ENCODE results near the gene SMAD3.
A peak's percentile ranks its signal among the peaks of the same experiment; 100 is the strongest.

The SMAD3 gene

GRCh38 chr15:67172172-67172571, 106.8 kb downstream of the SMAD3 start:
- DNase-seq: no peak

GRCh38 chr15:67173005-67173404, 107.6 kb downstream of the SMAD3 start:
- DNase-seq: no peak

DNA sequence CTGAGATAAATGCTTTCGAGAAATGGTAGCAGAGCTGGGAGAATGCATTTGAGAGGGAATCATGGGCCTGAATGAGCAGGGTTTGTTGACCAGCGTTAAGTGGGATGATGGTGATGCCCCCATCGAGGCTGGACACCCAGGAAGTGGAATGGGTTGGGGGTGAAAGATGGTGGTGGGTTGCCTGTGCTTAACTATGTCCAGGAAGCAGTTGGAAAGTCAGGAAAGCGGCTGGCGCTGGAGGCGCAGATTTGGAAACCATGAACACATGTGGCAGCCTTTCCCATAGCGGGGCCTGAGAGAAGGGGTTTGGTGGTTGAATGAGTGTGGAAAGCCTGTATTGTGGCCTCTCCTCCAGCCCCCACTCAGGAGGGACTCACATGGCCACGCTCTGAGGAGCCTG, 108.4 kb downstream of the SMAD3 start:
- DNase-seq: no peak

DNA sequence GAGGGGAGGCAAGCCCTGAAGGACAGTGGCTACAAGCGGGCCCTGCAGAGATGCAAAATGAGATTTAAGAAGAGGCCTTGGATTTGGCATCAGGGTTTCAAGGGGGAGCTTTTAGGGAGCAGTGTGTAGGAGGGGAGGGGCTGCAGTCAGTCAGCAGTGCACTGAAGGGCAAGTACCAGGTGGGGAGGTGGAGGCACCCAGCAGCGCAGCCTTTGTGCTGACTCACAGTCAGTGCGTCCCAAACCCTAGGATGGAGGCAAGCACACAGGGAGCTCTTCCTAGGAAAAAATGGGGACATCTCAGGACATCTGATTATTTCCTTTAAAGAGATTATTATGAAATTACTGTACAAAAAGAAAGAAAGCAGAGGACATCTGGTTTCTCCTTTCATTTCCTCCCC, 109.0 kb downstream of the SMAD3 start:
- DNase-seq: no peak

DNA sequence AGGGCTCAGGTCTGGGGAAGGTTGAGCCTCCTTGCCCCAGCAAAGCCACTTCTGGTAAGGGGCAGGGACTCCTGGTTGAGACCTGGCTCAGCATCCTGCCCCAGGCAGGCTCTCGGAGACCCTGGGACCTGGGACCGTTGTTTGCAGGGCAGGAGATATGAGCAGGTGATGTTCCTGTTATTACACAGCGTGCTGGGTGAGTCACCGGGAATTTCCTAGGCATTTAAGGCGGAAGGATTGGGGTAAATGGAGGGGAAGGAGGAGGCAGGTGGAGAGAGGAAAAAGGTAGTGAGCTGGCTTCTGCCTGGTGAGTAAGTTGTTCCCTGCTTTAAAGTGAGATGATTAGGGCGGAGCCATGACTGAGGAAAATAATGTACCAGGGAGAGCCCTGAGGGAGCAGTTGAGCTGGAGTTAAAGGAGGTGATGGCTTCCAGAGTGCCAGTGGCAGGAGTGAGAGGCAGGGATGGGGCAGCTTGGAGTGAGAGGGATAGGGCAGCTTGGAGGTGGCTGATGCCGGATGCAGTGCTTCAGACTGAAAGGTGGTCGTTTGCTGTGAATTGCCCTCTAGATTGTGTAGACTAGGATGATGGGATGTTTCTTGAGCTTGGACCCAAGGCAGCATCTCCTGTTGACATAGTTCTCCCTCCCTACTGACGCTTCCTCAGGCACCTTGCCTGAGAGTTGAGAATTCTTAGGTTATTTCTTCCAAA, 109.6 kb downstream of the SMAD3 start:
- DNase-seq: no peak

DNA sequence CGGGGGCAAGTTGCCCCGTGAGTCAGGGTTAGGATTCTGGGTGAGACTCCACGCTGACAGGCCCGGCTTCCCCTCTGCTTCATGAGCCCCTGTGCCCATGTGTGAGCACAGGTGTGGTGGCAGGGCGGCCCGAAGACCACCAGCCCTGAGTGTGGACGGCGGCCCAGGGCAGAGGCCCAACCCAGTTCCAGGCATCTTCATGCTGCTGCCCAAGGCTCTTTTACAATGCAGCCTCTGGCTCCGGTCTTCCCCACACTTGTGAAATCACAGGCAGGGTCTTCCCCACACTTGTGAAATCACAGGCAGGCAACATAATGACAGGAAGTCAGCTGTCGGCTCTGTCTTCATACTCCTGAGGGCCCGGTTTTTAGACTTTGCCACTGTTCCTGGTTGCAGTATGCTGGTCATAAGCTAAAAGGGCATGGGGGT, 110.3 kb downstream of the SMAD3 start:
- DNase-seq: peak; percentile 61

DNA sequence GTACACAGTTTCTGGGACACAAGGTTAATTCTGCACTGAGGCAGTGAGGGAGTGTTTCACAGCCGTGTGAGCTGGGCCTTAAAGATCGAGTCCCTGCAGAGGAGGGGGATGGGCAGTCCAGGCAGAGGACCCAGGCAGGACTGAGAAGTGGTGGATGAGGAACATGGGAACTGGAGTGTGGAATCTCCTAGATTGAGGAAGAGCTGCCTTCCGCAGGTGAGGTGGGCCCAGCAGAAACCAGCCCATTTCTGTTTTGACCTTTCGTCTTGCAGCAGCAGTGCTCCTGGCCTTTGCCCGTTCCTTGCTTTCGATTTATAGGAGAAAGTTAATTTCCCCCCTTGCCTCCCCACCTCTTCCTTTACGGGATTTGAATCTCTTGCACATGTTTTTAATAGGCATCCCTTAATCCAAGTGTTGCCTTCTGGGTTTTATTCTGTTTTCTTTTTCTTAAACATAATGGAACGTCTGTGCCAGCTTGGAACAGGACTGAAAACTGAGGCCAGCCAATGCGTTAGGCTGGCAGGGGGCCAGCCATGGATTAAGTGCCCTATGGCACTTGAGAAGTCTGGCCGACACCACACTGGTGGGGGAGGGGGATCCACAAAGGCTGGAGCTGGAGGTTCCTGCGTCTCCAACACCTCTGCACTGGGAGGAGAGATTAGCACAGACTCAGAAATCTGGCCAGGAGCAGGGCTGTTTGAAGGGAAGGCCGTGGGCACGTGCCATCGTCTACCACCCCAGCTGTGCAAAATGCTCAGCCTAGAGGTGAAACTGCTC, 111.0 kb downstream of the SMAD3 start:
- DNase-seq: no peak

DNA sequence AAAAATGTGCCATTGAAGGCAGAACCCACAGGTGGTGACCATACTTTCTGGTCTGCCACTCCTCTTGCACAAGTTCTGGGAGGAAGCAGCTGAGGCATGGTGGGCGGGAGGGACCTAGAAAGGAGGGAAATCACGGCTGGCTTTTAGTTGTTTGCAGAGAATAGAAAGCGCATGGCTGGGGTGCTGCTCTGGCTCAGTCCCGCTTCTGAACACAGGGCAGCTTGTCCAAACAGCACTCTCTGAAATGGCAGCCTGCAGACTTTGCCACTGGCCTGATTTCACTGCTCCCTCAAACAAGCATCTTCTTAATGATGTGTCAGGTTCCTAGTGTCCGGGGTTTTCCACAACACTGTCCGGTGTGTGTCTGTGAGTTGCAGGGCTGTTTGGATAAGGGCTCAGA, 112.3 kb downstream of the SMAD3 start:
- DNase-seq: no peak

GRCh38 chr15:67178569-67179210, 113.3 kb downstream of the SMAD3 start:
- no peak for DNase-seq

- no peak for DNase-seq
Observed at GRCh38 chr15:67179411-67179995, 114.1 kb downstream of the SMAD3 start.

- no peak for DNase-seq
Observed at GRCh38 chr15:67180035-67180434, 114.6 kb downstream of the SMAD3 start.

- DNase-seq: no peak
Observed at GRCh38 chr15:67180514-67181191, 115.3 kb downstream of the SMAD3 start.

GRCh38 chr15:67181221-67181639, 115.8 kb downstream of the SMAD3 start:
- DNase-seq: no peak

GRCh38 chr15:67183443-67184169, 118.2 kb downstream of the SMAD3 start:
- no peak for DNase-seq

- no peak for DNase-seq
Observed at GRCh38 chr15:67184208-67184925, 119.0 kb downstream of the SMAD3 start.

- no peak for DNase-seq
Observed at GRCh38 chr15:67185051-67185450, 119.6 kb downstream of the SMAD3 start.

DNA sequence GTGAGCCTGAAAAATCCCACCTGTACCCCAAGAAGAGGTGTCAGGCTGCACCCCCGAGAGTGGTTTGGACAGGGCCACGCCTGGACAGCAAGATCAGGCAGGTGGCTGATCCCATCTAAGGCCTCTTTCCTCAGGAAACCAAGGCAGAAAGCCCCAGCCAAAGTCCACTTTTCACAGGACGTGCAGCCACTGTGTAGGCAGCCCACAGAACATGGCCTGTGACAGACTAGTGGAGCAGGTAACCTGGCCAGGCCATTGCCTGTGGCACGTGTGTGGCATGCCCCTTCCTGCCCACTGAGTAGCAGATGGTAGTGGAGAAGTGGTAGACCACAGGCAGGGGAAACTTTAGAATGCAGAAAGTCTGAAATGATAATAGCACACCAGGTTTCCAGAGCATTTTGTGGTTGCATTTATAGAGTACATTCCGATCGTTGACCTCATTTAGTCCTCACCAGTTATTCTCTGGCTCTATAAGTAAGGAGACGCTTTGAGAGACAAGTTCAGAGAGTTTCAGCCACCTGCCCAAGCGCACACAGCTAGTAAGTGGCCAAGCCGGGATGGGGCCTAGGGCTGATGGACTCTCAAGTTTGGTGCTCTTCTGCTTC, 120.3 kb downstream of the SMAD3 start:
- peak; percentile 47 for DNase-seq

DNA sequence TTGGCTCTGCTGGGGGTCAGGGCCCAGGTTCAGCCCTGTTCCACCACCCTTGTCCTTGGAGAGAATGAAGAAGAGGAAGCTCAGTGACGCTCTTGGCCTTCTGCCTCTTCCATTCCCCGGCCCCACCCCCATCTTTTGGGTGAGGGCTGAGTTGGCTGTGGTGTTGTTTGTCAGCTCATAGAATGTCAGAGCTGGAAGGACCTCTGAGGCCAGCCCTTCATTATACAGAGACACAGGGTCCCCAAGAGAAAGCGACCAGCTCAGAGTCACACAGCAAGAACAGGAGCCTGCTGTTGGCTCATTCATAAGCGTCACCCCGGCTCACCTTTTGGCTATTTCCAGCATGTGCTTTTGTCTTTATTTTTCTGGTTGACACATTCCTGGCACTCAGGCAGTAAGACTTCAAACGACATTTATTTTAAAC, 120.8 kb downstream of the SMAD3 start:
- peak; percentile 24 for DNase-seq

GRCh38 chr15:67186688-67187087, 121.3 kb downstream of the SMAD3 start:
- DNase-seq: no peak

- no peak for DNase-seq
Observed at GRCh38 chr15:67187351-67187854, 122.0 kb downstream of the SMAD3 start.
